OCI-LY7 (cell line): Measurements from ENCODE around the gene RPH3AL. TPM values are rescaled to one million over a fixed set of nuclear protein-coding genes. Genes with fewer than 3 reads are reported as not detected.

Source experiments
- BruUV-seq: library from RNA; stranded (reverse); fragments of 400-500 nt; replicated peaks from 2 replicates; lab custom pipeline; 2021; lab: Mats Ljungman, UMichigan
- CTCF ChIA-PET: fragments of 300-600 bp; sonication (Branson Sonifier 250); formaldehyde crosslinking; loops from one replicate; lab custom pipeline; 2022; ENCODE audit warnings: antibody characterized with exemption; ENCODE audit not compliant: unreplicated experiment; lab: Charles Lee
- POLR2A ChIA-PET: fragments of 300-600 bp; sonication (Branson Sonifier 250); formaldehyde crosslinking; loops from one replicate; lab custom pipeline; 2022; ENCODE audit warnings: antibody characterized with exemption; lab: Charles Lee
- DNase-seq: peaks from one replicate; pipeline ENCODE4 v3.0.0-alpha.2; 2015; ENCODE audit warnings: low spot score
- H2AFZ ChIP-seq: fragments of 200-600 bp; sonication (generic), shearing (Covaris generic); 2 replicates; pipeline ENCODE4 v1.6.1; 2014; ENCODE audit warnings: mild to moderate bottlenecking, antibody characterized with exemption, low read length, moderate library complexity
- H3K27ac ChIP-seq: fragments of 200-600 bp; sonication (generic); 2 replicates; pipeline ENCODE4 v1.5.1; 2014; ENCODE audit warnings: mixed run types, low read depth, mild to moderate bottlenecking, moderate library complexity, low read length, inconsistent platforms; ENCODE audit not compliant: poor library complexity, severe bottlenecking
- H3K36me3 ChIP-seq: fragments of 200-600 bp; sonication (generic); 2 replicates; pipeline ENCODE4 v1.6.1; 2014; ENCODE audit warnings: mild to moderate bottlenecking, antibody characterized with exemption, low read length, moderate library complexity, mixed read lengths; ENCODE audit not compliant: insufficient read depth
- H3K4me1 ChIP-seq: fragments of 200-600 bp; sonication (generic); 2 replicates; pipeline ENCODE4 v1.5.1; 2014; ENCODE audit warnings: mild to moderate bottlenecking, low read length; ENCODE audit not compliant: insufficient read depth, poor library complexity, severe bottlenecking
- H3K4me2 ChIP-seq: fragments of 200-600 bp; sonication (generic); 2 replicates; pipeline ENCODE4 v1.6.1; 2014; ENCODE audit warnings: mild to moderate bottlenecking, low read length
- H3K4me3 ChIP-seq: fragments of 200-600 bp; sonication (generic); 2 replicates; pipeline ENCODE4 v1.5.1; 2014; ENCODE audit warnings: mild to moderate bottlenecking, low read depth, low read length; ENCODE audit not compliant: poor library complexity, severe bottlenecking
- H3K79me2 ChIP-seq: fragments of 200-600 bp; sonication (generic); 2 replicates; pipeline ENCODE4 v1.6.1; 2016; ENCODE audit warnings: low read depth, mild to moderate bottlenecking, low read length, moderate library complexity, mixed read lengths; ENCODE audit not compliant: insufficient read depth
- H3K9me2 ChIP-seq: fragments of 200-600 bp; sonication (generic); 2 replicates; pipeline ENCODE4 v1.6.1; 2016; ENCODE audit warnings: mild to moderate bottlenecking, low read length, mixed read lengths; ENCODE audit not compliant: insufficient read depth
- H3K9me3 ChIP-seq: fragments of 200-600 bp; sonication (generic); 2 replicates; pipeline ENCODE4 v1.6.1; 2014; ENCODE audit warnings: mild to moderate bottlenecking, mixed run types, low read length, mixed read lengths
- H4K20me1 ChIP-seq: fragments of 200-600 bp; sonication (generic); 2 replicates; pipeline ENCODE4 v1.6.1; 2014; ENCODE audit warnings: mild to moderate bottlenecking, antibody characterized with exemption, low read length, moderate library complexity, mixed read lengths; ENCODE audit not compliant: insufficient read depth
- CTCF ChIP-seq: fragments of 200-600 bp; sonication (generic); conservative IDR thresholded peaks from 2 replicates; pipeline ENCODE4 v1.5.1; 2014; ENCODE audit warnings: mild to moderate bottlenecking, antibody characterized with exemption, low read length, moderate library complexity, mixed read lengths
- EZH2phosphoT487 ChIP-seq: fragments of 200-600 bp; sonication (generic); IDR thresholded peaks from 2 replicates; pipeline ENCODE4 v1.6.1; 2018; ENCODE audit warnings: low read depth, borderline replicate concordance, mild to moderate bottlenecking, mixed run types, antibody characterized with exemption, low read length, moderate library complexity, mixed read lengths
- intact Hi-C: fragments of 100-400 bp; cut with micrococcal nuclease; formaldehyde crosslinking; loops from one replicate; pipeline ENCODE4 v1.10.0; 2022; ENCODE audit not compliant: unreplicated experiment
- total RNA-seq, 2 experiments: library from RNA; depleted of rRNA in 1 of 2; stranded (reverse); fragments of >200 nt in 1 of 2; shearing (Covaris generic) in 1 of 2; gene quantifications; 2 replicates each; pipeline ENCODE4 v1.2.3, GENCODE V29; 2014 to 2022

RPH3AL gene
- total RNA-seq, 2 experiments from 2014 or later, result 1.0 to 2.2 TPM

DNA sequence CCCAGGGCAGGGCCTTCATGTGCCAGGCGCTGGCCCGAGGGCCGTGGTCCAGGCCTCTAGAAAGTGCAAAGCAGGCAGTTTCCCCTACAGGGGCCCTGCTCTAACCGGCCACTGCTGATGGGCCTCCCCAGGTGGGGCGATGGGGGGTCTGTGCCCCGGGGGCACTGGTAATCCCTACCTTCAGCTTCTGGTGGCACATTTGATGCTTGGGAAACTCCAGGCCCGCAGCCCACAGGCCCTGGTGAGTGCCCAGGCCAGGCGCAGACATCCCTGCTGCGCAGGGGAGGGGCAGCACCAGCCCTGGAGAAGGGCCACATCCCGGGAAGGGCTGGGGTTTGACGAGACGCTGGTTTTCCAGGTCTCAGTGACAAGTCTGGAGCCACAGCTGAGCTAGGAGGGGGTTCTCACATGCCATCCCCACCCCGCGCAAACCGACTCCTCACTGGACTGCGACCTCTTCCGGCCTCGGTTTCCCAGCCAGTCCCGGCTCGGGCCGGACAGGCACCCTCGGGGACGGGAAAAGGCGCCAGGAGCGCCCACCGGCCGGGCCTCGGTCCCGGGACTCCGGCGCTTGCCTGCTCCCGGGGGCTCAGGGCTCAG, 172.7 kb downstream of the RPH3AL start:
- ChIA-PET POLR2A (no interaction called here), CTCF (no interaction called here)
- Histone ChIP-seq H3K4me2 (no peak overlapping the region), H3K36me3 (no peaks in the 10 kb centered on the region), H4K20me1 (no peaks in the 10 kb centered on the region), H3K9me3 (no peaks in the 10 kb centered on the region), H3K79me2 (no peaks in the 10 kb centered on the region), H3K4me1 (peaks cover 7% of the 10 kb centered on the region), H3K27ac (no peak overlapping the region), H3K9me2 (no peaks in the 10 kb centered on the region), H3K4me3 (no peak overlapping the region), H2AFZ (no peak overlapping the region)
- BruUV-seq, result no TSS peak
- intact Hi-C loops, result no loop called here
- no peak for DNase-seq
- TF ChIP-seq EZH2phosphoT487 (no peak), CTCF (no peak)

GRCh38 chr17:179066-179432, 173.6 kb downstream of the RPH3AL start:
- TF ChIP-seq EZH2phosphoT487 (no peak), CTCF (no peak)
- Histone ChIP-seq H3K4me3 (no peak overlapping the region), H2AFZ (no peak overlapping the region), H3K9me2 (no peaks in the 10 kb centered on the region), H3K9me3 (no peaks in the 10 kb centered on the region), H3K4me1 (peaks cover 7% of the 10 kb centered on the region), H3K36me3 (no peaks in the 10 kb centered on the region), H3K4me2 (no peak overlapping the region), H4K20me1 (no peaks in the 10 kb centered on the region), H3K27ac (no peak overlapping the region), H3K79me2 (no peaks in the 10 kb centered on the region)
- ChIA-PET CTCF (no interaction called here), POLR2A (no interaction called here)
- intact Hi-C loops, result no loop called here
- BruUV-seq, result no TSS peak
- no peak for DNase-seq

DNA sequence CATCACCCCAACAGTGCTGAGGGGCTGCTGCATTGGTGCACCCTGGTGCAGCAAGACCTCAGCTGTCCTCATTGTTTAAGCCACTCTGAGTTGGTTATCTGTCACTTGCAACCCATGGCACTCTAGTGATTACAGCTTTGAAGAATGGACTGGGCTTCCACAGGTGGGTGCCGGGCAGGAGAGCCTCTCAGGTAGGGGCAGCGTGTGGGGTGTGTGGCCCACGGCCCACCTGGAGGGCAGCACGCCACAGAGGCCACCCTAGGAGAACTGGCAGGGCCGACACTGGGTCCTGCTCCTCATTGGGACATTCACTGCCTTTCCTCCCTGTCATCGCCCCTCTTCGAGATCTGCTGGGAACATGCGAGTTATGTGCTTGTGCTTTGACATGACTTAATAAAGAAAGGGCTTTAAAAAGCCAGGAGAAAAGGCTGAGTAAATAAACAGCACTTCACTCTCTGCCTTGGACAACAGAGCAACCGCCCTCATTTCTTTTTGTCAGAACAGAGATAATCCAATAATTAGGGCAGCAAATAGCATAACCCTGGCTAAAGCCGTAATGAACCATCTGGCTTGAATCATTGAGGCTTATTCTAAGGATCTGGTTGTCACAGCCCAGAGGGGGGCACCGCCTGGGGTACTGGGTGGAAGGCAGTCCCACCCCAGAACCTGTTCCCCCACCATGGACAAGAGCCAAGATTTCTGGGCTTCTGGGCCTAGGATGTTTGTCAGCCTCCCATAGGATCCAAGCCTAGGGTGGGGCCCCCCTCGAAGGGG, 174.1 kb downstream of the RPH3AL start:
- BruUV-seq, result no TSS peak
- Histone ChIP-seq H3K9me3 (no peaks in the 10 kb centered on the region), H4K20me1 (no peaks in the 10 kb centered on the region), H3K9me2 (no peaks in the 10 kb centered on the region), H3K4me2 (no peak overlapping the region), H3K36me3 (no peaks in the 10 kb centered on the region), H3K4me1 (peaks cover 7% of the 10 kb centered on the region), H2AFZ (no peak overlapping the region), H3K27ac (no peak overlapping the region), H3K79me2 (no peaks in the 10 kb centered on the region), H3K4me3 (no peak overlapping the region)
- TF ChIP-seq CTCF (no peak), EZH2phosphoT487 (no peak)
- ChIA-PET CTCF (no interaction called here), POLR2A (no interaction called here)
- intact Hi-C loops, result no loop called here
- no peak for DNase-seq
